SH-SY5Y (cell line): ENCODE data around the gene C1R.

Experiments used
- GATA2 ChIP-seq: IDR thresholded peaks from 2 replicates; pipeline ENCODE4 v1.6.1; 2011; ENCODE audit warnings: mild to moderate bottlenecking, low read depth, low read length
- GATA3 ChIP-seq: IDR thresholded peaks from 2 replicates; pipeline ENCODE4 v1.6.1; 2011; ENCODE audit warnings: low read depth, mild to moderate bottlenecking, low read length, moderate library complexity

DNA sequence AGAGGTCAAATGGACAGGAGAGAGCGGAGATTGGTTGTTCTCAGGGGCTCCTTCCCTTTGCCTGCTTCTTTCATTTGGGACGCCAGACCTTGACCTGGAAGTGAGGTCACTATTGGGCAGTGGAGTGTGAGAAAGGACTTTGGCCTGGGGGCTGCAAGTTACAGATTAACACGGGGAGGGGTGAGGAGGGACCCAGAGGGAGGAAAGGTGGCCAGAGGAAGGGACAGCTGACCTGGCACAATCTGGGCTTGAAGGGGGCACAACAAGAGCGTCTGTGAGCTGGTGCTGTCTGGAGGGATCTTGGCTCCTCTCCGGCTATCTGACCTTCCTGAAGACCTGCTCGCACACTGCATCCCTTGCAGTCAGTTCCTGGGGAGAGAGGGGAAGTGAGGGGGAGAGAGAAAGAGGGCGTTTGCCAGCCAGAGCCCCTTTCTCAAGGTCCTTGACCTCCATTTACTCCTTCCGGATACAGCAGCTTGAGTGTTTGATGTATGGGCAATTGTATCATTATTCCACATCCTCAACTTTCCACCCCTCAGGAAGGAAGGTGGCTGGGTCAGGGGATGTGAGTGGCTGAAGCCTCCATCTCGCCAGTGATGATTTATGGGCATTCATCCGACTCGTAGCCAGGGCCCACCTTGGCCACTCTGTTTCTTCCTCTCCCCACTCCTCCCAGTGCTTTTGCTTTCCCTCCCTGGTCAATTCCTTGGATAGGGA lies 31.7 kb upstream of the C1R start:
- TF ChIP-seq GATA3 (no peak), GATA2 (no peak)
